Keratinocyte (primary cell): ENCODE measurements around the gene LIN28A. TPM values are rescaled to one million over a fixed set of nuclear protein-coding genes. Genes with fewer than 3 reads are reported as not detected.
"Not testable (repeated sequence)": the region's sequence is repeated elsewhere in the genome, so short reads cannot be mapped to it uniquely, and the experiment has no call there.

Source experiments
- DNase-seq: peaks from one replicate; pipeline ENCODE4 v3.0.0-alpha.2; 2011; ENCODE audit warnings: low read depth, missing footprints, low spot score
- FAIRE-seq: peaks from 2 replicates; lab custom pipeline; 2011; peaks lifted over from hg19 to GRCh38; lab: Jason Lieb, UNC
- H2AFZ ChIP-seq: 2 replicates; pipeline ENCODE4 v1.6.0; 2012; ENCODE audit warnings: low read length, control low read depth, inconsistent platforms; ENCODE audit not compliant: control insufficient read depth
- H3K27ac ChIP-seq: 2 replicates; pipeline ENCODE4 v1.5.1; 2011; ENCODE audit warnings: low read length; ENCODE audit not compliant: control insufficient read depth, insufficient read depth
- H3K27me3 ChIP-seq: 3 replicates; pipeline ENCODE4 v1.6.0; 2011; ENCODE audit warnings: low read length; ENCODE audit not compliant: control insufficient read depth, insufficient read depth; ENCODE audit errors: extremely low read depth
- H3K36me3 ChIP-seq, 2 experiments: 2 replicates in 1 of 2; 3 replicates in 1 of 2; pipeline ENCODE4 v1.5.1; 2011; ENCODE audit warnings: low read length in 2 of 2, mild to moderate bottlenecking in 1 of 2; ENCODE audit not compliant: control insufficient read depth in 2 of 2, insufficient read depth in 2 of 2; ENCODE audit errors: extremely low read depth in 1 of 2
- H3K4me1 ChIP-seq: 3 replicates; pipeline ENCODE4 v1.5.1; 2011; ENCODE audit warnings: low read length; ENCODE audit not compliant: control insufficient read depth, insufficient read depth; ENCODE audit errors: extremely low read depth
- H3K4me2 ChIP-seq: 3 replicates; pipeline ENCODE4 v1.6.0; 2011; ENCODE audit warnings: low read depth, low read length; ENCODE audit not compliant: control insufficient read depth, insufficient read depth; ENCODE audit errors: extremely low read depth
- H3K4me3 ChIP-seq, 3 experiments: fragments of 200-600 bp in 1 of 3; sonication (generic) in 1 of 3; 2 replicates in 2 of 3; 3 replicates in 1 of 3; pipeline ENCODE4 v1.5.1; 2011 to 2016; ENCODE audit warnings: low read length in 3 of 3, mild to moderate bottlenecking in 3 of 3, control low read depth in 2 of 3, inconsistent platforms in 1 of 3, low read depth in 1 of 3, mixed read lengths in 1 of 3, mixed run types in 1 of 3, moderate library complexity in 1 of 3; ENCODE audit not compliant: control insufficient read depth in 2 of 3, insufficient read depth in 2 of 3; ENCODE audit errors: extremely low read depth in 1 of 3
- H3K79me2 ChIP-seq: 2 replicates; pipeline ENCODE4 v1.6.0; 2012; ENCODE audit warnings: low read length; ENCODE audit not compliant: control insufficient read depth, insufficient read depth
- H3K9ac ChIP-seq: 3 replicates; pipeline ENCODE4 v1.6.0; 2011; ENCODE audit warnings: low read length; ENCODE audit not compliant: control insufficient read depth, insufficient read depth; ENCODE audit errors: extremely low read depth
- H3K9me1 ChIP-seq: 3 replicates; pipeline ENCODE4 v1.6.0; 2011; ENCODE audit warnings: low read length; ENCODE audit not compliant: control insufficient read depth, insufficient read depth; ENCODE audit errors: extremely low read depth
- H3K9me3 ChIP-seq: 2 replicates; pipeline ENCODE4 v1.5.1; 2012; ENCODE audit warnings: low read depth, low read length; ENCODE audit not compliant: control insufficient read depth
- H4K20me1 ChIP-seq: 3 replicates; pipeline ENCODE4 v1.6.0; 2011; ENCODE audit warnings: low read length; ENCODE audit not compliant: control insufficient read depth, insufficient read depth; ENCODE audit errors: extremely low read depth
- CTCF ChIP-seq, 3 experiments: IDR thresholded peaks in 1 of 3; conservative IDR thresholded peaks in 1 of 3; optimal IDR thresholded peaks in 1 of 3; 2 replicates in 2 of 3; 3 replicates in 1 of 3; pipeline versions ENCODE3 to v1.5.1; 2011; ENCODE audit warnings: low read length in 3 of 3, mild to moderate bottlenecking in 3 of 3, moderate library complexity in 2 of 3, control low read depth in 1 of 3, inconsistent platforms in 1 of 3; ENCODE audit not compliant: insufficient read depth in 2 of 3; ENCODE audit errors: extremely low read depth in 1 of 3
- EZH2 ChIP-seq: IDR thresholded peaks from one replicate; pipeline ENCODE4 v1.6.1; 2012; ENCODE audit warnings: inconsistent platforms, mild to moderate bottlenecking, low read length, moderate library complexity
- dilution Hi-C: fragments of 300-500 bp; cut with MboI; formaldehyde crosslinking; loops from one replicate; pipeline ENCODE4 v1.7.0; 2020; ENCODE audit warnings: low sequenced_read_pairs; ENCODE audit not compliant: extremely low pct_ligation_motif_present
- polyA plus RNA-seq, 5 experiments: library from polyadenylated mRNA; depleted of rRNA in 3 of 5; stranded (reverse) in 3 of 5; stranded (forward) in 1 of 5; unstranded in 1 of 5; fragments of >200 nt; gene quantifications; 1 replicate in 1 of 5; 2 replicates in 3 of 5; 3 replicates in 1 of 5; pipeline versions ENCODE4 v1.2.1 to v1.2.3, GENCODE V29; 2011 to 2012; ENCODE audit warnings: missing spikeins in 2 of 5, low read depth in 1 of 5, low replicate concordance in 1 of 5

LIN28A gene
- polyA plus RNA-seq, 1 donor (not counting 4 experiments of a cell fraction or from before 2014, with no cell fraction given) = not detected

DNA sequence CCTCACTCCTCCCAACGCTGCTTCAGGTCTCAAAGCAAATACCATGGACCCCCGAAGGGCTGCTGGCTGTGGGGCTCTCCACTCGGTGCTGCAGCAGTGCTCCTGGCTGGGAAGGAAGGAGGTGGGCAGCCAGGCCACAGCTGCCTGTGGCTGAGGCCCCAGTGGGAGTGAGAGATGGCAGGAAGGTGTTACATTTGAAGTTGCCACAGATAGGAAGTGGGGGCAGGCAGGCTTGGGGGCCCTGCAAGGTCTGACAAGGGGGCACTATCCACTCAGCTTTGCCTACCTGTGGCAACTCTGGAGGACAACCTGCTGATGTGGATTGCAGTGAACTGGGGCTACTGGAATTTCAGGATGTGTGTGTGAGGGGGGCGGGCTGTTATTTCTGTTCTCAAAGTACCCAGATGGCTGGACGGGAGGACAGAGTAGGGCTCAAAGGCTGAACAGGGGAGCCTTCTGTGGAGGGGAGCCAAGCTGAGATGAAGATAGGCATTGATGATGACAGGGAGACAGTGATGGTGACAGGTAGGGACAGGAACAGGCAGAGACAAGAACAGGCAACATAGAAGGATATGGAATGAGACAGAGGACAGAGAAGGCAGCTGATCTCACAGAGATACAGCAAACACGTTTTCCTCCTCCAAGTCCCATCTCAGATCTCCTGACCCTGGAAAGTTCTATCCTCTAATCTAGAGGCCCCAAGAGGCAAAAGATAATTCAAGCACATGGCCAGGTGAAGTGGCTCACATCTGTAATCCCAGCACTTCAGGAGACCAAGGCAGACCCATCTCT is 39.8 kb upstream of the LIN28A start:
- Histone ChIP-seq H3K79me2 (no peaks in the 10 kb centered on the region), H3K36me3 (no peaks in the 10 kb centered on the region), H4K20me1 (no peaks in the 10 kb centered on the region), H3K27me3 (no peaks in the 10 kb centered on the region), H3K4me2 (no peak overlapping the region), H3K4me3 (no peak overlapping the region), H2AFZ (no peak overlapping the region), H3K9me1 (no peaks in the 10 kb centered on the region), H3K27ac (no peak overlapping the region), H3K4me1 (peaks cover 18% of the 10 kb centered on the region), H3K9me3 (peaks cover 3% of the 10 kb centered on the region), H3K9ac (no peak overlapping the region)
- FAIRE-seq (peak; percentile 43), DNase-seq (no peak)
- TF ChIP-seq CTCF (optimal IDR thresholded peaks at IDR 0.05 in 1 of 3, IDR thresholded peaks at IDR 0.05 in 1 of 3, conservative IDR thresholded peaks at IDR 0.05 in 1 of 3; ENCODE audit: extremely low read depth in 1 of 3, insufficient read depth in 2 of 3, low read length in 3 of 3) = no peak
- TF ChIP-seq EZH2 = no peak
- dilution Hi-C loops = no loop called here

GRCh38 chr1:26372039-26372438 is 38.6 kb upstream of the LIN28A start:
- no peak overlapping the region for H3K9ac ChIP-seq
- H3K27ac ChIP-seq = peak overlapping the region; percentile 6
- H2AFZ ChIP-seq = no peak overlapping the region
- FAIRE-seq (peak; percentile 99), DNase-seq (peak; percentile 71)
- no peaks in the 10 kb centered on the region for H3K27me3 ChIP-seq
- H3K36me3 ChIP-seq = no peaks in the 10 kb centered on the region
- H3K9me1 ChIP-seq = no peaks in the 10 kb centered on the region
- dilution Hi-C loops = no loop called here
- peaks cover 18% of the 10 kb centered on the region for H3K4me1 ChIP-seq
- no peaks in the 10 kb centered on the region for H4K20me1 ChIP-seq
- H3K4me2 ChIP-seq = no peak overlapping the region
- H3K9me3 ChIP-seq = peaks cover 3% of the 10 kb centered on the region
- no peaks in the 10 kb centered on the region for H3K79me2 ChIP-seq
- TF ChIP-seq CTCF (optimal IDR thresholded peaks at IDR 0.05 in 1 of 3, IDR thresholded peaks at IDR 0.05 in 1 of 3, conservative IDR thresholded peaks at IDR 0.05 in 1 of 3; ENCODE audit: extremely low read depth in 1 of 3, insufficient read depth in 2 of 3, low read length in 3 of 3) (no peak), EZH2 (no peak)
- no peak overlapping the region for H3K4me3 ChIP-seq

DNA sequence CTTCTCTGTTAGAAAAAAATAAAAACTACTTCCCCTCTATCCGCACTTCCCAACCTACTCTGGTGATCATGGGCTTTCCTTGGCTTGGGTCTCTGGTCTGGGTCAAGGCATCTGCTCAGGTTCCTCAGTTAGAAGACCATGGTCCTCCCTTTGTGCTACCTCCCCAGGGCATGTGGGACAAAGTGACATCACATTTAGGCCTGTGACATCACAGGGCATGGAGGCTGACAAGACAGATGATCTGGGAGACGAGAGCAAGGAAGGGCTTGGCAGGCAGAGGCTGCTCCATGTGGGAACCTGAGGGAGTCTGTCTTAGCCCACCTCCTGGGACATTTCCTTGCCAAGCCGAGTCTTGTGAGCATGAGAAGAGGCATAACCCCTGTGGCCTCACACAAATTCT is 38.0 kb upstream of the LIN28A start, which contains the start of gene ZNF683:
ZNF683 (minus strand) TSS at position 140 of the 400 bp plus-strand sequence. CDS start 4,179 bp downstream, outside the sequence.
- H3K9ac ChIP-seq, dilution Hi-C loops, DNase-seq, H3K9me3 ChIP-seq, H3K4me2 ChIP-seq, H3K4me3 ChIP-seq, H3K9me1 ChIP-seq, FAIRE-seq, H3K36me3 ChIP-seq, H3K79me2 ChIP-seq, H3K27me3 ChIP-seq, H2AFZ ChIP-seq, H4K20me1 ChIP-seq: not testable (repeated sequence)
- Histone ChIP-seq H3K4me1 (peaks cover 18% of the 10 kb centered on the region), H3K27ac (peak within 1 kb of the TSS; percentile 6)
